Osteocyte (in vitro differentiated cells): ENCODE data around the gene ZNF181. TPM values are rescaled to one million over a fixed set of nuclear protein-coding genes. Genes with fewer than 3 reads are reported as not detected.

ENCODE experiments used
- DNase-seq: peaks from one replicate; pipeline ENCODE4 v3.0.0; 2021; ENCODE audit warnings: mixed read lengths; ENCODE audit not compliant: unreplicated experiment; ENCODE audit errors: extremely low spot score
- H3K27ac Mint-ChIP-seq: one replicate; pipeline ENCODE4 v1.8.0; 2021; ENCODE audit warnings: mild to moderate bottlenecking, mixed read lengths; ENCODE audit not compliant: unreplicated experiment
- H3K27me3 Mint-ChIP-seq: one replicate; pipeline ENCODE4 v1.8.0; 2021; ENCODE audit warnings: mixed read lengths; ENCODE audit not compliant: unreplicated experiment
- H3K36me3 Mint-ChIP-seq: one replicate; pipeline ENCODE4 v1.8.0; 2021; ENCODE audit warnings: mixed read lengths; ENCODE audit not compliant: unreplicated experiment
- H3K4me1 Mint-ChIP-seq: one replicate; pipeline ENCODE4 v1.8.0; 2021; ENCODE audit warnings: mixed read lengths; ENCODE audit not compliant: unreplicated experiment
- H3K4me3 Mint-ChIP-seq: one replicate; pipeline ENCODE4 v1.8.0; 2021; ENCODE audit warnings: mild to moderate bottlenecking, moderate library complexity, mixed read lengths; ENCODE audit not compliant: unreplicated experiment
- H3K9me3 Mint-ChIP-seq: one replicate; pipeline ENCODE4 v1.8.0; 2021; ENCODE audit warnings: mixed read lengths; ENCODE audit not compliant: unreplicated experiment
- CTCF ChIP-seq: fragments of 200-600 bp; sonication (generic); IDR thresholded peaks from 2 replicates; pipeline ENCODE4 v1.5.0; 2021; ENCODE audit warnings: antibody characterized with exemption, mild to moderate bottlenecking, moderate library complexity
- total RNA-seq: library from RNA; stranded (reverse); gene quantifications from 2 replicates; pipeline ENCODE4 v1.2.1, GENCODE V29; 2021

The ZNF181 gene
- total RNA-seq, 1 donor from 2014 or later = 12.1 TPM

- peaks cover 6% of the 10 kb centered on the region for H3K36me3 Mint-ChIP-seq
- no peak overlapping the region for H3K4me3 Mint-ChIP-seq
- H3K9me3 Mint-ChIP-seq = peaks cover 40% of the 10 kb centered on the region
- H3K4me1 Mint-ChIP-seq = no peaks in the 10 kb centered on the region
- no peak overlapping the region for H3K27ac Mint-ChIP-seq
- no peak for TF ChIP-seq CTCF
- no peak for DNase-seq
- H3K27me3 Mint-ChIP-seq = no peaks in the 10 kb centered on the region
Measured at GRCh38 chr19:34690372-34690771, 43.7 kb upstream of the ZNF181 start.

- H3K27me3 Mint-ChIP-seq = no peaks in the 10 kb centered on the region
- DNase-seq = no peak
- peaks cover 19% of the 10 kb centered on the region for H3K9me3 Mint-ChIP-seq
- H3K4me1 Mint-ChIP-seq = no peaks in the 10 kb centered on the region
- H3K27ac Mint-ChIP-seq = no peak overlapping the region
- H3K36me3 Mint-ChIP-seq = peaks cover under 1% of the 10 kb centered on the region
- no peak for TF ChIP-seq CTCF
- no peak overlapping the region for H3K4me3 Mint-ChIP-seq
Measured at GRCh38 chr19:34692549-34692948, 41.5 kb upstream of the ZNF181 start.

GRCh38 chr19:34707661-34708060, 26.4 kb upstream of the ZNF181 start:
- DNase-seq = no peak
- Mint-ChIP-seq H3K36me3 (no peaks in the 10 kb centered on the region), H3K27me3 (peaks cover 3% of the 10 kb centered on the region), H3K4me3 (no peak overlapping the region), H3K4me1 (peaks cover 1% of the 10 kb centered on the region), H3K27ac (no peak overlapping the region), H3K9me3 (peaks cover 11% of the 10 kb centered on the region)
- TF ChIP-seq CTCF = no peak

GRCh38 chr19:34711890-34712289, 22.2 kb upstream of the ZNF181 start:
- Mint-ChIP-seq H3K27ac (no peak overlapping the region), H3K4me1 (peaks cover 1% of the 10 kb centered on the region), H3K4me3 (no peak overlapping the region), H3K36me3 (no peaks in the 10 kb centered on the region), H3K27me3 (peaks cover 7% of the 10 kb centered on the region), H3K9me3 (peaks cover 9% of the 10 kb centered on the region)
- no peak for DNase-seq
- no peak for TF ChIP-seq CTCF

- Mint-ChIP-seq H3K27ac (no peak overlapping the region), H3K36me3 (no peaks in the 10 kb centered on the region), H3K9me3 (peaks cover 9% of the 10 kb centered on the region), H3K27me3 (peaks cover 10% of the 10 kb centered on the region), H3K4me1 (peaks cover 1% of the 10 kb centered on the region), H3K4me3 (no peak overlapping the region)
- TF ChIP-seq CTCF = peak; percentile 72
- no peak for DNase-seq
Measured at GRCh38 chr19:34712395-34713261, 21.4 kb upstream of the ZNF181 start.
